GM15510 (cell line): Measurements from ENCODE around the gene TRAPPC1.

Experiments
- POLR2A ChIP-seq: IDR thresholded peaks from 3 replicates; pipeline ENCODE4 v1.6.1; 2011; ENCODE audit warnings: borderline replicate concordance; ENCODE audit not compliant: insufficient read length; ENCODE audit errors: extremely low read depth

Gene TRAPPC1

GRCh38 chr17:7881276-7882054 lies 50.3 kb downstream of the TRAPPC1 start:
- no peak for TF ChIP-seq POLR2A
